T-helper 2 cell treated with Interferon-gamma antibody and Interleukin-4, amounts not matched to agents 100 ng/mL and 5 ng/mL, for 36 hours (primary cell): ENCODE results near the gene SPRR5. TPM values are rescaled to one million over a fixed set of nuclear protein-coding genes. Genes with fewer than 3 reads are reported as not detected.

ENCODE experiments used
- intact Hi-C: fragments of 100-400 bp; cut with micrococcal nuclease; formaldehyde crosslinking; loops from one replicate; pipeline ENCODE4 v1.15.1; 2023
- total RNA-seq: library from RNA; stranded (reverse); gene quantifications from 2 replicates; pipeline ENCODE4 v1.2.3, GENCODE V29; 2022

Gene SPRR5
- total RNA-seq, 1 donor from 2014 or later, result not detected

DNA sequence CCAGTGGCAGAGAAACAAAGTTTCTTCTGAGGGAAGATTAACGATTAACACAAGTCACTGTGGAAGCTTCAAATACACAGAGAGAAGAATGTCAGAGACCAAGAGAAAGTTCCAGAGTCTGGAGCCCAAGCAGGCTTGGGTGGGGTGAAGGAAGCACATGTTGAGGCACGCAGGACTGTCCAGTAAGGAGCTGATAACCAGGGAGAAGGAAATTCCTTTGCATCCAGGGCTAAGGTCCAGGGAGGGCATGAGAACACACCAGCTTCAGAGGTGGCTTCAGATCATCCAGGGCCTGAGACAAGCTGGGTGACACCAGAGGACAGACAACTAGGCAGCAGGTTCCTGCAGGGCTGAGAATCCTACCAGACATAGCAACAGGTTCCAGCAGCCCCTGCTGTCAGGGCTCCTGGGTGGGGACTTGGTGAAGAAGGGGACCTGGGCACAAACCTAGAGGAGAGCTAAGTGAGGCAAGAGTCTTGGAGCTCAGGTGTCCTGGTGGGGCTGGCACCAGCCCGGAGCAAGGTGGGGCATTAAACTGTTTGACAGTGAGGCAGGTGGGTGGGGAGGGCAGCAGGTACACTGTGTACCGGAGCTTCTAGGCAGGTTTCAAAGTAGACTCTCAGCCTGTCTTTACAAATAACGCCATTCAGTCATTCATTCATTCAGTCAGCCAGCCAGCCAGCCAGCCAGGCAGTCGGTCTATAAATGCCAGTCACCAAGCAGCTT is 34.3 kb downstream of the SPRR5 start:
- intact Hi-C loops, result no loop called here

DNA sequence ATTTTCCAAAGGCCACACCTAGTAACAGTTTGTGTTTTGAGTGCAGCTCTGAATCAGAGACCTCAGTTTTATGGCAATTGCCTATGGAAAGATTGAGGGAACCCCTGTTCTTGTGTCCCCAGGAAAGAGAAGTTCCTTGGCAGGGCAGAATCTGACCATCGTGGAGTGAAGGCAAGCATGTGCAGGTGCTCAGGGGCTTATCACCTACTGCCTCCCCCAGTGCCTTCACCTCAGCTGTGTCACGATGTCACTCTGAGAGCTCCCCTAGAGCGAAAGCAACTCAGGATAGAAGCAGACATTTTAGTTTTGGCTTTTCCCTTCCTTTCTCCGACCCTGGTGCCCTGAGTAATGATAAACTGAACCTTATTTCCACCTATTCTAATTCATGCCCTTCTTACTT is 35.1 kb downstream of the SPRR5 start:
- intact Hi-C loops, result no loop called here

DNA sequence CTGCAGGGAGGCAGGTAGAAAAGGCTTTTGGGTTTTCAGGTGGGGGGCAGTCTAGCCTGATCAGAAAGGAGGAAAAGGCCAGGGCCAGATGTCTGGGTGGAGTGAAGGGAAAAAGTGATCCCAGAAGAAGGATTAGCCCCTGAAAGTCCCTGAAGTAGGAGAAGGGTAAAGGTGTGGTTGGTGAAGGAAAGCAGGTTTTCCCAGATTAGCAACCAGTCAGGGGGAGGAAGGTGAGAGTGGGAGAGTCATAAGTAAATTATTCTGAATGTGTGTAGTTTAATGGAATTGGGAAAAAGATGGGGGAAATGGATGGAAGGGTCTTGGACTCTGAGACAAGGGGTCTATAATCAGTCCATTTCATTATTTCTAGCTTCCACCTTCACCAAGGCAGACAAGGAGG is 36.2 kb downstream of the SPRR5 start:
- intact Hi-C loops, result no loop called here

DNA sequence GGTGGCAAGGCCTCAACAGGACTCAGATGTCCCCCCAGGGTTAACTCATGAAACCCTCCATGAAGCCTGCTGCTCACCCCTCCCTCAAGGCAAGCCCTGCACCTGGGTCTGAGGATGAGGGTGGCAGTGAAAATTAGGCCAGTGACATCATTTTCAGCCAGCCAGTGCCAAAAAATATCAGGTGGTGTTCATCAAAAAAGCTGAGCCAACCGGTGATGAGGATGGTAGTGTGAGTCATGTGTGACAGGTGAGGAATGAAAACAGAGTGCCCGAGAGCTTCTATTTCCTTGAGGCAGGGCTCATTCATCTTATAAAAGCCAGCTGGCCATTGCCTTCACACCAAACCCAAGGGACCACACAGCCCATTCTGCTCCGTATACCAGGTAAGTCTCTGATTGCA is 36.7 kb downstream of the SPRR5 start, which contains the start of gene SPRR1A:
TSS of gene SPRR1A (plus strand) at position 339 of the 400 bp plus-strand sequence. CDS start 1,150 bp downstream, outside the sequence.
- intact Hi-C loops, result no loop called here

DNA sequence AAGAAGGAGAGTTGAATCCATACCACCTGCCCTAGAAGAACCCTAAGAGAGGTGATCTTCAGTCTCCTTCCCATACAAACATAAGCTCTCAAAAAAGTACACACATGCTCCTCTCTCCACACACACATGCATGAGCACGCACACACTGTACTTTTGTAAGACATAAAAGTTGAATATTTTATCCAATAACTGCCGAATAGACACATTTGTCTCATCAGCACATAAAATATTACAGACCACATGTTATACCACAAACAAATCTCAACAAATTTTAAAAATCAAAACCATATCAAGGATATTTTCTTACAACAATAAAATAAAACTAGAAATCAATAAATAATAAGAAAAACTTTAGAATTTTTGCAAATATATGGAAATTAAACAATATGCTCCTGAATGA is 39.6 kb downstream of the SPRR5 start:
- intact Hi-C loops, result no loop called here

DNA sequence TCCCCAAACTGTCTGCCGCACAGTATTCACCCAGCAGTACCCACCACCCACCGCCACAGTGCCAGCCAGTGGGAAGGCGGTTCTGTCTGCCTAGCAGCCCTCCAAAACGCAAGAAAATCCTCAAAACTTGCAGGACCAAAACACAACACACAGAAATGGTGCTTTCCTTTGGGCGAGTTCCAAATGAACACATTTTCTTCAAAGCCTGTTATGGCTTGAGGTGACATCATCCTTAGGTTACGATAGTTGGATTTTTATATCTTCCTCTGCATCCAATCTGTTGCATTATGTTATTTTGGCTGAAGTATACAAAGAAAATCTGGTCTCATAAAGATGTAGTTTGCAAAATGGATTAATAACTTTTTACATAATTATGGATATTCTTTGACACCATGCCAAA is 46.2 kb downstream of the SPRR5 start:
- intact Hi-C loops, result no loop called here

DNA sequence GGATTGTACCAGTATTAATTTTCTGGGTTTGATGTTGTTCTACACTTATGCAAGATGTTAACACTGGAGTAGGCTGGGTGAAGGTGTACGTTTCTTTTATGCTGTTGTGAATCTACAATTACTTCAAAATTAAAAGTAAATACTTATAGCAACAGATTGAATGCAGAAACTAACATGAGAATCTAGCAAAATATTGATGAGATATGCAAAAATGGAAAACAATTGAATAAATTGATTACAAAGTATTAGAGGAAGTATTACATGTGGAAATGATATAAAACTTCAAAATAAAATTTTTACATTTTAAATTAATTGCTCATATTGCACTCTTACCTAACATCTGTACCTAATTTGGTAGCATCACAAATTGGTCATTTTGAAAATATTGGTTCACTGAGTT is 48.8 kb downstream of the SPRR5 start:
- intact Hi-C loops, result no loop called here

DNA sequence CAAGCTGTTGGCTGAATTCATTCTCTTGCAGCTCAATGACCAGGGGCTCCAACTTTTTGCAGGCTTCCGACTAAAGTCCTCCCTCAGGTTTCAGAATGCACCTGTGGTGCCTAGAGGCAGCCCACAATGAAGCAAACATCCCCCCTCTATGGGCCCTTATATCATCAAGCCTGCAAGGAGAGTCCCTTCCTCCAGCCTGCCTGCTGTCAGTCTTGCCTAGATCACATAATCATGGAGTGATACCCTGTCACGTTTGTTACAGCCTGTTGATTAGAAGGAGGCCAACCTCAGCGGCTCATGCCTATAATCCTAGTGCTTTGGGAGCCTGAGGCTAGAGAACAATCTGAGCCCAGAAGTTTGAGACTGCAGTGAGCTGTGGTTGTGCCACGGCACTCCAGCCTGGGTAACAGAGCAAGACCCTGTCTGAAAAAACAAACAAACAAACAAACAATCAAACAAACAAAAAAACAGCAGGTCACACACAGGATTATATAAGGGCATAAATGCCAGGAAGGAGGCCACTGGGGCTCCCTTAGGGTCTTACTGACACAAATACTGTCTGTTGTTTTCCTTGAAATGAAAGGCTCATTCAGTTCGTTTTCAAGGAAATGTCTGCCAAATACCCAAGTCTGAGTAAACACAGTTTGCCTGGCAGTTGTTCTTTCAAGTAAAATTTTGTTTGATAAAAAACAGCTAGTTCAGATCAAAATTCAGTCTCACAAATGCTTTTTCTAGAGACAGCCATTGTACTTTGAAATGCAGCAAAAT is 49.8 kb downstream of the SPRR5 start:
- intact Hi-C loops, result no loop called here

DNA sequence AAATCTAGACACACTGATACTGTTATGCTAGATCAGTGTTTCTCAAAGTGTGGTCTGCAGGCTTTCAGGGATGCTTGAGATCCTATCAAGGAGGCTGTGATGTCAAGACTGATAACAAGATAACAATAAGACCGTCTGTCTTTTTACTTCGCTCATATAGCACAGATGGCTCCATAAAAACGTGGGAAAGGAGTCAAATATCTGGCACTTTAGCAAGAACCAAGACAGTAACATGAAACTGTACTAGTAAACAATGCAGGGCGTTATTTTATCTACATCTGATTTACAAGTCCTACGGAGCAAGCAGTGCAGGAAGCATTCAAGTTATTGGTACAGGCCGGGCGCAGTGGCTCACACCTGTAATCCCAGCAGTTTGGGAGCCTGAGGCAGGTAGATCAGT is 50.9 kb downstream of the SPRR5 start:
- intact Hi-C loops, result no loop called here

DNA sequence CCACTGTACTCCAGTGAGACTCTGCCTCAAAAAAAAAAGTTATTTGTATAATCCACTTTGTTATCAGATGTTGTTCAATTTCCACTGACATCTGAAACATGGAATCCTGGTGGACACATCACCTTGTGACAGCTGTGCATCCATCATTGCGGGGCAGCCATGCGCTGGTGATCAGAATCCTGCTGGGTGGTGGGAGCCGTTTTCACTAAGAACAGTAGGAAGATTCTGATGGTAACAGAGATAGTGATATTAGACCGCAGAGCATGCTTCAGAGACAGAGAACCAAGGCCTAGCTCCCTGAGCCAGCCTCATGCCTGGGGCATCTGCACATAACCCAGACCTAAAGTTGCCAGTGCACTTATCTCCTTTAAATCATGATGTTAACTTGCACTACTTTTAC is 51.5 kb downstream of the SPRR5 start:
- intact Hi-C loops, result no loop called here

Other genes with a start within 250 kb of the SPRR5 start
- gene LCE2A, start 248.9 kb upstream of the SPRR5 start, total RNA-seq, result not detected in 2 replicates
- not detected in 2 replicates for gene LCE4A, start 239.0 kb upstream of the SPRR5 start, total RNA-seq
- gene KPRP, start 189.2 kb upstream of the SPRR5 start, total RNA-seq, result not detected in 2 replicates
- gene LCE1F, start 172.1 kb upstream of the SPRR5 start, total RNA-seq, result not detected in 2 replicates
- not detected in 2 replicates for gene LCE1E, start 160.9 kb upstream of the SPRR5 start, total RNA-seq
- gene LCE1D, start 150.5 kb upstream of the SPRR5 start, total RNA-seq, result not detected in 2 replicates
- gene LCE1C, start 140.6 kb upstream of the SPRR5 start, total RNA-seq, result not detected in 2 replicates
- not detected in 2 replicates for gene LCE1B, start 135.2 kb upstream of the SPRR5 start, total RNA-seq
- gene LCE1A, start 119.7 kb upstream of the SPRR5 start, total RNA-seq, result not detected in 2 replicates
- gene LCE6A, start 104.3 kb upstream of the SPRR5 start, total RNA-seq, result not detected in 2 replicates
- not detected in 2 replicates for gene LCE7A, start 87.2 kb upstream of the SPRR5 start, total RNA-seq
- not detected in 2 replicates for gene SMCP, start 68.9 kb upstream of the SPRR5 start, total RNA-seq
- not detected in 2 replicates for gene IVL, start 38.7 kb upstream of the SPRR5 start, total RNA-seq
- gene SPRR4, start 23.4 kb downstream of the SPRR5 start, total RNA-seq, result not detected in 2 replicates
- gene SPRR1A, start 36.9 kb downstream of the SPRR5 start, total RNA-seq, result not detected in 2 replicates
- gene SPRR3, start 54.5 kb downstream of the SPRR5 start, total RNA-seq, result not detected in 2 replicates
- gene SPRR1B, start 84.0 kb downstream of the SPRR5 start, total RNA-seq, result not detected in 2 replicates
- not detected in 2 replicates for gene SPRR2D, start 93.9 kb downstream of the SPRR5 start, total RNA-seq
- not detected in 2 replicates for gene SPRR2A, start 110.3 kb downstream of the SPRR5 start, total RNA-seq
- gene SPRR2B, start 124.4 kb downstream of the SPRR5 start, total RNA-seq, result not detected in 2 replicates
- gene SPRR2E, start 147.3 kb downstream of the SPRR5 start, total RNA-seq, result not detected in 2 replicates
- gene SPRR2F, start 166.3 kb downstream of the SPRR5 start, total RNA-seq, result not detected in 2 replicates
- not detected in 2 replicates for gene SPRR2G, start 203.7 kb downstream of the SPRR5 start, total RNA-seq